ENCODE results near the gene LRRC70.
"Not testable (repeated sequence)": the region's sequence is repeated elsewhere in the genome, so short reads cannot be mapped to it uniquely, and the experiment has no call there.

The LRRC70 gene

DNA sequence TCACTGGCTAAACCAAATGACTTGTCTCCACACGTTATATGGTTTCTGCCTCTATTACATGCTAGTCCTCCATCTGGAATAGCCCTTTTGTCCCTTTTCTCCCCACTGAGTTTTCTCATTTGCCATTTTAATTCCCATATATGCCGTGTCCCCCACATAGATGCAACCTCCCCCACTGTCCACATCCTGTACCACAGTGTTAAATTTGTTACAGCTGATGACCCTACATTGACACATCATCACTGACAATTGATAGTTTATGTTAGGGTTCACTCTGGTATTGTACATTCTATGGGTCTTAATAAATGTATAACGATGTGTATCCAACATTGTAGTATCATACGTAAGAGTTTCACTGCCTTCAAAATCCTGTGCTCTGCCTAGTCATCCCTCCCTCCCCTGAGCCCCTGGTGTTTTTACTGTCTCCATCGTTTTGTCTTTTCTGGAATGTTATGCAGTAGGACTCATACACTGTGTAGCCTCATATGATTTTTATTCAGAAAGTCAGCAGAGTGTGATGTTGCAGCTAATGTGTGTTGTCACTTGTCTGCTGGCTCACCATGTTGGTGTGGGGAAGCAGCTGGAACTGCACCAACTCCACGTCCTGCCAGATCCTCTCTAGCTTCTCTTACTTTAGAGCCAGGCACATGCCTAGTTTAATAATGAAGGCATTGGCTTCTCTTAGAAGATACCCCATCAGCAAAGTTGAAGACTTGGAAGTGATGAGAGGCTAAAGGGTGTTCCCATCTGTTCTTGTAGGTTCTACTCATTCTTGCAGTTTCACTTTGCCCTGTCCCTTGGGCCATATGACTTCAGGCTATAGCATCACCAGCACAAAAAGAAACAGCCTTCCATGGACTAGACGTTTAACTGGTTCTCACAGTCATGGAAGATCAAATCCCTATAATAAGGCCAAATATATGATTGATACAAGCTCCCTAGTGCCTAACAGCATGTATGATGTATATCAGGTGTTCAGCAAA is 30.2 kb downstream of the LRRC70 start:
- no peak for DNase-seq (ENCODE audit: low spot score)

DNA sequence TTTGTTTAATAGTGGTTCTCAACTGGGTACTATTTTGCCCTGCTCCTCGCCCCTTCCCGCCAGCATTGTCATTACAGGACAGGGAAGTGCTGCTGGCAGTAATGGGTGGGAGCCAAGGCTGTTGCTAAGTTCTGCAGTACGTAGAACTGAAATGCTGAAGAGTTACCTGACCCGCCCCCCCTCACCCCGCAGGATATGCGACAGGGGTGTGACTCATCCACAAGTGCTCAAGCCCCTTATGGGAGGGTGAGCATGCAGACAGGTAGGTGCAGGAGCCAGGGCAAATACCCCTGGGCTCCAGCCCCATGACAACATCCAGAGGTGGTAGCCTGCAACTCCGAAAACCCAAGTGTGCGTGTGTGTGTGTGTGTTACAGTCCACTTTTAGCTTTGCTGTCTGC is 35.7 kb downstream of the LRRC70 start:
- no peak for DNase-seq (ENCODE audit: low spot score)

DNA sequence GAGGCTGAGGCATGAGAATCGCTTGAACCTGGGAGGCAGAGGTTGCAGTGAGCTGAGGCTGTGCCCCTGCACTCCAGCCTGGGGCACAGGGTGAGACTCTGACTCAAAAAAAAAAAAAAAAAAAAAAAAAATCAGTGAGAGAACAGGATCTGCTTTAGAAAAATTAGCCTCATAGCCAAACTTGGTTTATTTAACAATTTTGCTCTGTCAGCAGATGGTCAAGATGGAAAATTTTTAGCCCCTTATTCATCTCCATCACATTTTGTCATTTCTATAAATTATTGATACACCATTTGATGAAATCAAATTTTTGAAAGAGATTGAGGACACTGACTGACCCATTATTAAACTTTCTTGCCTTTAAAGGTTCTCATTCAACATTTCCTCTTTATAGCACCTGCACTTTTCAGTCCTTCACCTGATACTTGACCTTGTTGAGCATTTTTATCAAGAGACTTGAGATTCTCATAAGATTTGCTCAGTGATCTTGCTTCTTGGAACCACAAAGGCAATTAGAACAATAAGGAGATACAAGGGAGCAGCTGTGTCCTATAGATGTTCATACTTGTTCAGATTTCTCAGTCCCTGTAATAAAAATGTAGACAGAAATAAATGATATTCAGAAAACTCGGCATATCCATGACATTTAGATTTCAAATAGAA is 38.1 kb downstream of the LRRC70 start:
- no peak for DNase-seq (ENCODE audit: low spot score)

DNA sequence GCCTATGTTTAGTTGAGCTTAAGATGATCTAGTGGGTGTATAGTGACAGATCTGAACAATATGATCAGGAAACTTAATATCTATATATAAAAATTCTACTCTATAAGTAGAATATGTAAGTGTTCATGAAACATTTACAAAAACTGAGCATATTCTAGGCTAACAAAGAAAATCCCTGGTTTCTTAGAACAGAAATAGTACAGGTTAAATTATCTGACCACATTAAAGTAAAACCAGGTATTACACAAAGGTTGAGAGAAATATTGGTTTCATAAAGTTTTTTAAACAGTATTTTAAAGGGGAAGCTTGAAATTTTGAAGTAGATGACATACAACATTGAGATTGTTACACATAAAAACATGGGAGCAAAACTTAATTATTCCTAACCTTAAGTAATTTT is 39.3 kb downstream of the LRRC70 start:
- no peak for DNase-seq (ENCODE audit: low spot score)

DNA sequence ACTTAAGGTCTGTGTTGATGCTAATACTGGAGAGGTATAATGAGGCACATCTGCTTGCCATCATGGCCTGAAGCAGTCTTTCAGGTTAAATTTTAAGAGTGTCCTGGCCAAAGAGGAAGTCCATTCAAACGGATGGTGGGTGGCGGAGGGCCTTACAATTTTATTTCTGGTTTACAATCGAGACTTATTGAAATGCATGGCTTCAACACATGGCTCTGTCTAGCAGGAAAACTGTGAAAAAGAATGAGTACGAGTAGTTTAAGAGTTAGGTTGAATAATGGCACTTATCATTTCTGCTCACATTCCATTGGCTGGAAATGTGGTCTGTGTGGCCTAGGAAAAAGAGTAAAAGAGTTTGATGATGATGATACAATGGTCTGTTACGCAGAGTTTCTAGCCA is 42.1 kb downstream of the LRRC70 start:
- DNase-seq (ENCODE audit: low spot score) = no peak

DNA sequence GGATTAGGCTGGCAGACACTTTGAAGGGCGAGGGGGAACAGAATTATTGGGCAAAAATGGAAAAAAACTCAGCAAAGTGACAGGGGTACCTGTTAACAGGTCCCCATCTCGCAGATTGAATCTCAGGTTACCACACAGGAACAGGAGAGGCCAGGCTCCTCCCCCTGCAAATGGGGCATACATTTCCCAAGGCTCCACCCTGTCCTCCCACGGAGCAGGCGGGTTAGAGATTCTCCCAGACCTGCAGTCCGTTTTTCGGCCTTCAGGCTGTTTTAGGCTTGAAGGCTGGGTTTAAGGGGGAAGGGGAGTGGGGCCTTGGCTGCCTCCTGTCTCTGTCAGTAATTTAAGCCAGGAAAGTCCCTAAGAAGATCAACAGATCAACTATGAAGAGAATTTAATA is 42.7 kb downstream of the LRRC70 start:
- DNase-seq (ENCODE audit: low spot score) = no peak

DNA sequence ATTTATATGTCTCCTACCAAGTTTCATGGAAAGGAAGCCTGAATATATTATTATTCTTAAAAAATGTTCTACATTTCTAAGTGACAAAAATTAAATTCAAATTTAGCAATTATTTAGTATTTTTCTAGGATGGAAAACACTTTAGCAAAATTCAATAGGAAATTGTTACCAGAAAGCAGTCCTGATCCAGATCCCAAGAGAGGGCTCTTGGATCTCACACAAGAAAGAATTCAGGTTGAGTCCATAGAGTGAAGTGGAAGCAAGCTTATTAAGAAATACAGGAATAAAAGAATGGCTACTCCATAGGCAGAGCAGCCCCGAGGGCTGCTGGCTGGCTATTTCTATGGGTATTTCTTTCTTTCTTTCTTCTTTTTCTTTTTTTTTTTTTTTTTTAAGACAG is 44.7 kb downstream of the LRRC70 start:
- no peak for DNase-seq (ENCODE audit: low spot score)

DNA sequence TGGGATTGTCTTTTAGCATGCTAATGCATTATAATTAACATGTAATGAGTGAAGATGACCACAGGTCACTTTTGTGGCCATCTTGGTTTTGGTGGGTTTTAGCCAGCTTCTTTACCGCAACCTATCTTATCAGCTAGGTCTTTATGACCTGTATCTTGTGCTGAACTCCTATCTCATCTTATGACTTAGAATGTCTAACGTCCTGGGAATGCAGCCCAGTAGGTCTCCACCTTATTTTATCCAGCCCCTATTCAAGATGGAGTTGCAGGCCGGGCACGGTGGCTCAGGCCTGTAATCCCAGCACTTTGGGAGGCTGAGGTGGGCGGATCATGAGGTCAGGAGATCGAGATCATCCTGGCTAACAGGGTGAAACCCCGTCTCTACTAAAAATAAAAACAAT is 45.8 kb downstream of the LRRC70 start:
- not testable (repeated sequence) for DNase-seq (ENCODE audit: low spot score)

DNA sequence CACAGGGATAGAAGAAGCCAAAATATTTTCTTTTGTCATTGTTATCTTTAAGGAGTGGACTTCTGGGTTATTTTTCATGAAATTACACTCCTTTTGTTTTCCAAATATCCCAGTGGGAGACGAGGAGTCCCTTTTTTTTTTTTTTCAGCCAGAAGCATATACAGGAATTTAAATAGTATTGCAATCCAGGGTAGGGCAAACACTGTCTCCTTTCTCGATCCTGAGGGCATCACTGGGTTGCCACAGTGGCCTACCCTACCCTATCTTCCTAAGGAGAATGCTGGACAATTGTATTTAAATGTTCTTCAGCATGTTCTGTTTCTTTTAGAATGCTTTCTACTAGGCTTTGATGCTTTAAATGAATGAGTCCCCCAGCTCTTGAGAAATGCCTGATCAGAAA is 47.9 kb downstream of the LRRC70 start:
- DNase-seq (ENCODE audit: low spot score) = no peak

DNA sequence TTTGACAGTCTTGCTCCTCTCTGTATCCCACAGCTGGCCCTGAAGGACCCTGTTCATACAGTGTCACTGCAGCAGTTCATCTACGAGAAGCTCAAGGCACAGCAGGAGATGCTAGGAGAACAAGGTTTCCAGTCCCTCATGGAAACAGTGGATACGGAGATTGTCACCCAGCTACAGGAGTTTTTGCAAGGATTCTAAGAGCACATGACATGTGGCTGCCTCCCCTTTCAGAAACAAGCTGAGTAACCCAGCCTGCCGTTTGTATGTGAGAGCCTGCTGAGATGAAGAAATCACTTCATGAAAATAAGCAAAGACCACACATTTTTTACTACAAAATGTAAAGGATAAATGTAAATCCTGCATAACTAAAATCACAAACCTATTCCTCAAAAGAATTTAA is 48.5 kb downstream of the LRRC70 start:
- no peak for DNase-seq (ENCODE audit: low spot score)

DNA sequence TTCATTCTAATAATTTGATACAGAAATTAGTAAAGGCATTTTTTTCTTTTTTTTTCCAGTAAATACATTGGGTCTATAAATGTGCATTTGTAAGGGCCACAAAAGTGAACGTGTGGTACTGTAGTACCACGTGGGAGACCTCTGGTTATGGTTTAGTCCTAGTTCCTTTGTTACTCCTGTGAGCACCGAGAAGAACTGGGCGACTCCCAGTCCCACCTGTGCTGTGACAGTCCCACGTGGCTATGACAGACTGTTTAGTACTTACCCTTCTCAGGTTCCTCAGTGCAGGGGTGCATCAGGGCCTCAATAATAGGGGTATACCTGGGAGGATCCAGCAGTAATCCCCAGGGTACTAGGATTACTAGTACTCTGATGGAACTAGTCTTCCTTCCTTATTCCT is 49.3 kb downstream of the LRRC70 start:
- DNase-seq (ENCODE audit: low spot score) = no peak

Data from HuH-7.5 (cell line).